Lower leg skin (tissue), 4 donors: ENCODE measurements around the gene SYT8. TPM values are rescaled to one million over a fixed set of nuclear protein-coding genes. Genes with fewer than 3 reads are reported as not detected.
A peak's percentile ranks its signal among the peaks of the same experiment; 100 is the strongest.

Source experiments
- DNase-seq, 2 donors: peaks; one replicate each; pipeline ENCODE4 v3.0.0-alpha.2; 2019; ENCODE audit warnings: low spot score in 2 of 2
- H3K4me3 ChIP-seq: fragments of 200-600 bp; sonication (generic); 2 replicates; pipeline ENCODE4 v1.5.1; 2017; ENCODE audit warnings: mild to moderate bottlenecking, low read depth; ENCODE audit not compliant: poor library complexity, severe bottlenecking
- POLR2A ChIP-seq, 2 donors: fragments of 450-650 bp; IDR thresholded peaks; one replicate each; pipeline ENCODE4 v1.6.1; 2016 to 2017; ENCODE audit warnings: antibody characterized with exemption in 2 of 2, mild to moderate bottlenecking in 1 of 2, moderate library complexity in 1 of 2
- WGBS, 2 donors: methylation state at CpG; one replicate each; pipeline ENCODE4 v1.1.5; 2018; 5-methylcytosine and 5-hydroxymethylcytosine counted together
- intact Hi-C: fragments of 100-400 bp; cut with DNase I; formaldehyde crosslinking; loops from one replicate; pipeline ENCODE4 v1.15.0; 2023; ENCODE audit warnings: low total_unique reads
- total RNA-seq, 4 donors: library from RNA; depleted of rRNA; stranded (reverse); fragments of >200 nt; gene quantifications; one replicate each; pipeline ENCODE4 v1.1.0, GENCODE V29; 2016
- TF ChIP-seq, protein P1 (sequence below), 3 donors: fragments of 450-650 bp; IDR thresholded peaks; one replicate each; pipeline ENCODE4 v1.5.1; 2016; ENCODE audit warnings: antibody characterized with exemption in 3 of 3, mild to moderate bottlenecking in 3 of 3, moderate library complexity in 2 of 3

The SYT8 gene
- total RNA-seq, 4 donors from 2014 or later: 74.1 to 177 (median 106) TPM

DNA sequence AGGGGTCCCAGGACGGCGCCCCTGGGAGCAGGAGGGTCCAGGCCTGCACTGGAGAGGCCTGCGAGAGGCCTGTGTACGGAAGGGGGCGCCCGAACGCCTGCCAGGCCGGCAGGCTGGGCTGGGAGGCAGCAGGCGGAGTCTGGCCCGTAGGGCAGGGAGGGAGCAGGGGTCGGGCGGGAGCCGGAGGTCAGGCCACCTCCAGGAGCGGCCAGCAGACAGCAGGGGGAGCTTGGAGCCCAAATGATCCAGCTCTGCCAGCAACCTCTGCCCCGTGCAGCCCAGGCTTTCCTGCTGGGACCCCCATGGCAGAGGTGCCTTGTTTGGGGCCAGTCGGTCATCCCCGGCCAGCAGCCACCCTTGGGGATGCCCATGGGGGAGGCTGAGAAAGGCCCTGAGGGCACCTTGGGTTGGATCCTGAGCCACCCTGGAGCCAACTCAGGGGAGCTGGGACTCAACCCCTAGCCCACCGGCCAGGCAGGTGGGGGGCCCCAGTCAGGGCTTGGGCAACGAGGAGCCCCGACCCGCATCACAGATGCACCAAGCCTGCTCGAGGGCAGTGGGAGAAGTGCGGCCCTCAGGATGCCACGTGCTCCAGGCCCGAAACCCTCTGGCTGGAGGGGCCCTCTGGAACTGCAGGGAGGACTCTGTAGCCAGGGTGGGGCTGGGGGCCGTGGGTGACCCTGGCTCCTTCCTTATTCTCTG lies 9.6 kb upstream of the SYT8 start:
- 44 to 52% methylated on average over 16 to 23 of the region's 26 CpGs for WGBS, 2 donors
- TF ChIP-seq, protein P1, sequence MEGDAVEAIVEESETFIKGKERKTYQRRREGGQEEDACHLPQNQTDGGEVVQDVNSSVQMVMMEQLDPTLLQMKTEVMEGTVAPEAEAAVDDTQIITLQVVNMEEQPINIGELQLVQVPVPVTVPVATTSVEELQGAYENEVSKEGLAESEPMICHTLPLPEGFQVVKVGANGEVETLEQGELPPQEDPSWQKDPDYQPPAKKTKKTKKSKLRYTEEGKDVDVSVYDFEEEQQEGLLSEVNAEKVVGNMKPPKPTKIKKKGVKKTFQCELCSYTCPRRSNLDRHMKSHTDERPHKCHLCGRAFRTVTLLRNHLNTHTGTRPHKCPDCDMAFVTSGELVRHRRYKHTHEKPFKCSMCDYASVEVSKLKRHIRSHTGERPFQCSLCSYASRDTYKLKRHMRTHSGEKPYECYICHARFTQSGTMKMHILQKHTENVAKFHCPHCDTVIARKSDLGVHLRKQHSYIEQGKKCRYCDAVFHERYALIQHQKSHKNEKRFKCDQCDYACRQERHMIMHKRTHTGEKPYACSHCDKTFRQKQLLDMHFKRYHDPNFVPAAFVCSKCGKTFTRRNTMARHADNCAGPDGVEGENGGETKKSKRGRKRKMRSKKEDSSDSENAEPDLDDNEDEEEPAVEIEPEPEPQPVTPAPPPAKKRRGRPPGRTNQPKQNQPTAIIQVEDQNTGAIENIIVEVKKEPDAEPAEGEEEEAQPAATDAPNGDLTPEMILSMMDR (IDR thresholded peaks at IDR 0.05): no peak
- TF ChIP-seq POLR2A (IDR thresholded peaks at IDR 0.05): no peak
- no peak overlapping the region for H3K4me3 ChIP-seq
- DNase-seq: peak in 1 of 2 donors; percentile 88
- intact Hi-C loops: no loop called here

DNA sequence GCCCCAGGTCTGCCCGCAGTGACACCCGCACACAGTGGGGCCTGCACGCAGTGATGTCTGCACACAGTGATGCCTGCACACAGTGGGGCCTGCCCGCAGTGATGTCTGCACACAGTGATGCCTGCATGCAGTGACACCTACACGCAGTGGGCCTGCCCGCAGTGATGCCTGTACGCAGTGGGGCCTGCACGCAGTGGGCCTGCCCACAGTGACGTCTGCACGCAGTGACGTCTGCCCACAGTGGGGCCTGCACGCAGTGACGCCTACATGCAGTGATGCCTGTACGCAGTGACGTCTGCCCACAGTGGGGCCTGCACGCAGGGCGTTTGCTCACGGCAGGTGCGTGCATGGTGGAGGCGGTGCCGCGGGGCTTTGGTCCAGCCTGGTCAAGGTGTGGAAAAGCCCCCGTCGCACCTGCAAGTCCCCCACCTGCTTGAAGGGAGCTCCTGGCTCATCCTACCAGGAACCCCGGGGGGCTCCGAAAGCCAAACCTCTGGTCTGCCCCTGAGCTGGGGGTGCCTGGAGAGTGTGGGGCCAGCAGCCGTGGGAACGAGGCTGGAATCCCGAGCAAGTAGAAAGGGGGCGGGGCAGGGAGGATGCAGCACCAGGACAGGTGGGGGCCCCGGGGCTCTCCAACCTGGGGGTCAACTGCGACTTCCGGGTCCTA lies 8.9 kb upstream of the SYT8 start:
- no peak overlapping the region for H3K4me3 ChIP-seq
- peak in 1 of 2 donors; percentile 79 for DNase-seq
- intact Hi-C loops: no loop called here
- WGBS, 2 donors: 90 to 92% methylated on average over 25 of the region's 33 CpGs
- TF ChIP-seq POLR2A (IDR thresholded peaks at IDR 0.05): no peak
- TF ChIP-seq, protein P1 (IDR thresholded peaks at IDR 0.05): no peak

DNA sequence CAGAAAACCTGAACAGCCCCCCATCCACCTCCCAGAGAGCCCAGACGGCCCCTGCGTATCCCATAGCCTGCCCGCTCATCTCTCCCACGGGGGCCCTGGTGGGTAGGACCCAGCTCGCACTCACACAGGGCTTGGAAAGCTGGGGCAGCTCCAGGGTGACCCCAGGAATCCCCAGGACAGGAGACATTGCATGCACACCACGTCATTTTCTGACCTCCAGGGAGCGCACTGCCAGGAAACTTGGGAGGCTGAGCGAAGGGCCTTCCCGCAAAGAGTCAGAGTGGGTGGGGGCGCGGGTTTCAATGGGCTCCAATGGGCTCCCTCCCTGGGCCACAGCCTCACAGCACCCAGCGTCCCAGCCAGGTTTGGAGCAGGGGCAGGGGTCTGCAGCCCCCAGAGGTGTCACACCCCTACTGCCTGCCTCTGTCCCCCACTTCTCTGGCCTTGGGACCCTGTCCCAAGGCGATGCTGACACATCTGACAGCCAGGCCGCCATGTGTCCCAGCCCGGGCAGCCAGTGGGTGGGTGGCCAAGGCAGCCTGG lies 8.2 kb upstream of the SYT8 start:
- TF ChIP-seq, protein P1 (IDR thresholded peaks at IDR 0.05): no peak
- TF ChIP-seq POLR2A (IDR thresholded peaks at IDR 0.05): no peak
- DNase-seq: peak in 1 of 2 donors; percentile 84
- intact Hi-C loops: no loop called here
- 59 to 63% methylated on average over 11 to 15 of the region's 15 CpGs for WGBS, 2 donors
- H3K4me3 ChIP-seq: no peak overlapping the region

DNA sequence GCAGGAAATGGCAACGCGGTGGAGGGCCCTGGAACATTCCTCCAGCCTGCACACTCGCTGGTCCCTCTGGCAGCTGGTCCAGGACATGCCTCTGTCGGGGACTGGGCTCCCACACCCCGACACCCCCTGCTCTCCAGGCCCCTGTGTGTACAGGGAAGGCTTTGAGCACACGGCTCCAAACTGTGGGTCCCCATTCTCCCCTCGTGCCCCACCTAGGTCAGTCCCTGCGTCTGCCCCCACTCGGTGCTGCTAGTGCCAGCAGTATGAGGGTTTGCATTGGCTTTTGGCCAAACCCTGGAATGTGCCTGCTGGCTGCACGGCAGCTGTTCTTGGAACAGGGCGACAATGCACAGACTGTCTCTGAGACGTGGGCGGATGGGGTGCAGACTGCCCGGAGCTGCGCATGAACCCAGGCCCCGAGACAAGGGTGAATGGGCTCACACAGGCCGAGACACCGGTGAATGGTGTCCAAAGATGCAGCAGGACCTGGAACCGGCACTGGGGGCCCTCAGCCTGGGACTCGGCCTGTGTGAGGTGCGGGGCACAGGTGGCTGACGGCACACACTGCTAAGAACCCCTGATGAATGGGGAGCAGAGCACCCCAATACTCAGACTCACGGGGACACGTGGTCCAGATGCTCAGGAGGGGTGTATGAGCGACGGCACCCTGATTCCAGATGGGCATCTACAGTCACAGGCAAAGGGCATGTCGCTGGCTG lies 7.5 kb upstream of the SYT8 start:
- peak in 1 of 2 donors; percentile 89 for DNase-seq
- TF ChIP-seq, protein P1 (IDR thresholded peaks at IDR 0.05): no peak
- TF ChIP-seq POLR2A (IDR thresholded peaks at IDR 0.05): no peak
- H3K4me3 ChIP-seq: no peak overlapping the region
- intact Hi-C loops: no loop called here
- WGBS, 2 donors: 40 to 47% methylated on average over 22 to 24 of the region's 27 CpGs

DNA sequence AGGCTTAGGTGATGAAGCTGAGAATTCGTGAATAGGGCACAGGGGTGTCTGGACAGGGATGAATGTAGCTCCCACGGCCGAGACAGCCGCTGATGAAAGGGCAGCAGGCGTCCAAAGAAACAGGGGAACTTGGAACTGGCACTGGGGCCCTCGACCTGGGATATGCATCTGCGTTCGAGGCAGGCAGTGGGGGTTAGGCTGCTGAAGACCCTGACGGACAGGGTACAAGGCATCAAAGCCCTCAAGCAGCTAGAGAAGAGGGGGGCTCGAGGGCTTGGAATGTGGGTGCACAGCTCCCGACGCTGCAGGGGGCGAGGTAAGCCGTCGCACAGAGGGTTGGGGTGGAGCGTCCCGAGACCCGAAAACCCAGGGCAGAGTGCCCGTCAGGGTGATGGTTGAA lies 6.9 kb upstream of the SYT8 start:
- no peak for TF ChIP-seq POLR2A (IDR thresholded peaks at IDR 0.05)
- TF ChIP-seq, protein P1 (IDR thresholded peaks at IDR 0.05): no peak
- H3K4me3 ChIP-seq: no peak overlapping the region
- no peak for DNase-seq
- intact Hi-C loops: no loop called here
- WGBS, 2 donors: 76 to 82% methylated on average over 19 of the region's 19 CpGs
